T-helper 17 cell (primary cell): ENCODE results near the gene IFRD2. TPM values are rescaled to one million over a fixed set of nuclear protein-coding genes. Genes with fewer than 3 reads are reported as not detected.
"Not testable (repeated sequence)": the region's sequence is repeated elsewhere in the genome, so short reads cannot be mapped to it uniquely, and the experiment has no call there.

Source experiments
- ATAC-seq: fragments of 150-1000 bp; cut with Tn5 transposase; 2 replicates; pipeline ENCODE4 v1.10.0; 2021; ENCODE audit warnings: mild to moderate bottlenecking, moderate library complexity
- DNase-seq, 3 donors: peaks; one replicate each; pipeline versions ENCODE4 v3.0.0 to v3.0.0-alpha.2; 2020 to 2021
- H3K9me3 ChIP-seq: one replicate; pipeline ENCODE4 v1.7.0; 2013; ENCODE audit warnings: low read length, mild to moderate bottlenecking; ENCODE audit not compliant: control insufficient read depth, poor library complexity, severe bottlenecking
- H3K27ac Mint-ChIP-seq: one replicate; pipeline ENCODE4 v1.8.0; 2022; ENCODE audit warnings: mild to moderate bottlenecking, moderate library complexity, mixed read lengths
- H3K27me3 Mint-ChIP-seq: one replicate; pipeline ENCODE4 v1.8.0; 2022; ENCODE audit warnings: mixed read lengths
- H3K36me3 Mint-ChIP-seq: one replicate; pipeline ENCODE4 v1.8.0; 2022; ENCODE audit warnings: low read depth, mixed read lengths
- H3K4me1 Mint-ChIP-seq: one replicate; pipeline ENCODE4 v1.8.0; 2022; ENCODE audit warnings: mild to moderate bottlenecking, mixed read lengths
- H3K4me3 Mint-ChIP-seq: one replicate; pipeline ENCODE4 v1.8.0; 2022; ENCODE audit warnings: mild to moderate bottlenecking, moderate library complexity, mixed read lengths
- total RNA-seq, 4 donors: library from RNA in 2 of 4; stranded (reverse) in 2 of 4; gene quantifications; one replicate each; pipeline ENCODE4 v1.2.3 and lab custom pipeline; 2022 to 2026

The IFRD2 gene
- total RNA-seq, 2 donors from 2014 or later, result 46.7 to 49.2 TPM

GRCh38 chr3:50269460-50269859 is 22.8 kb downstream of the IFRD2 start:
- ATAC-seq, result no peak
- DNase-seq, result no peak
- Mint-ChIP-seq H3K27me3 (peaks cover 12% of the 10 kb centered on the region), H3K4me3 (no peak overlapping the region), H3K36me3 (peaks cover 6% of the 10 kb centered on the region), H3K4me1 (peaks cover 11% of the 10 kb centered on the region), H3K27ac (no peak overlapping the region)
- no peaks in the 10 kb centered on the region for H3K9me3 ChIP-seq

- Mint-ChIP-seq H3K27ac (no peak within 1 kb of the TSS), H3K27me3 (peaks cover 6% of the 10 kb centered on the region), H3K4me1 (peaks cover 7% of the 10 kb centered on the region), H3K4me3 (peak within 1 kb of the TSS; percentile 62), H3K36me3 (peaks cover 3% of the 10 kb centered on the region)
- DNase-seq (no peak), ATAC-seq (no peak)
- H3K9me3 ChIP-seq, result no peaks in the 10 kb centered on the region
Measured at GRCh38 chr3:50268703-50269451, 23.4 kb downstream of the IFRD2 start, which contains the start of gene SEMA3B. Gene SEMA3B, plus strand, starts transcription at chr3:50269147. Its CDS starts 94 bp downstream, at chr3:50269241.

GRCh38 chr3:50268276-50268675 is 24.0 kb downstream of the IFRD2 start:
- ATAC-seq (no peak), DNase-seq (no peak)
- peaks cover 5% of the 10 kb centered on the region for H3K27me3 Mint-ChIP-seq
- H3K4me3 Mint-ChIP-seq, result no peak overlapping the region
- no peaks in the 10 kb centered on the region for H3K9me3 ChIP-seq
- peaks cover 3% of the 10 kb centered on the region for H3K36me3 Mint-ChIP-seq
- no peak overlapping the region for H3K27ac Mint-ChIP-seq
- H3K4me1 Mint-ChIP-seq, result peaks cover 7% of the 10 kb centered on the region

- ATAC-seq (no peak), DNase-seq (no peak)
- Mint-ChIP-seq H3K36me3 (no peaks in the 10 kb centered on the region), H3K27ac (no peak overlapping the region), H3K27me3 (no peaks in the 10 kb centered on the region), H3K4me1 (peaks cover 4% of the 10 kb centered on the region), H3K4me3 (no peak overlapping the region)
- H3K9me3 ChIP-seq, result no peaks in the 10 kb centered on the region
Measured at GRCh38 chr3:50267280-50267913, 24.8 kb downstream of the IFRD2 start.

GRCh38 chr3:50266836-50267235 is 25.4 kb downstream of the IFRD2 start:
- DNase-seq (no peak), ATAC-seq (no peak)
- Mint-ChIP-seq H3K4me1 (peaks cover 2% of the 10 kb centered on the region), H3K27ac (no peak overlapping the region), H3K36me3 (no peaks in the 10 kb centered on the region), H3K27me3 (no peaks in the 10 kb centered on the region), H3K4me3 (no peak overlapping the region)
- no peaks in the 10 kb centered on the region for H3K9me3 ChIP-seq

- H3K4me3 Mint-ChIP-seq, result no peak overlapping the region
- no peaks in the 10 kb centered on the region for H3K9me3 ChIP-seq
- H3K36me3 Mint-ChIP-seq, result no peaks in the 10 kb centered on the region
- no peak overlapping the region for H3K27ac Mint-ChIP-seq
- ATAC-seq, result no peak
- no peaks in the 10 kb centered on the region for H3K27me3 Mint-ChIP-seq
- H3K4me1 Mint-ChIP-seq, result no peaks in the 10 kb centered on the region
- DNase-seq, result no peak
Measured at GRCh38 chr3:50266017-50266416, 26.2 kb downstream of the IFRD2 start.

GRCh38 chr3:50265571-50265970 is 26.7 kb downstream of the IFRD2 start:
- no peak for DNase-seq

GRCh38 chr3:50264964-50265485 is 27.2 kb downstream of the IFRD2 start:
- H3K27ac Mint-ChIP-seq, result no peak overlapping the region
- no peaks in the 10 kb centered on the region for H3K4me1 Mint-ChIP-seq
- DNase-seq (no peak), ATAC-seq (no peak)
- no peak overlapping the region for H3K4me3 Mint-ChIP-seq
- H3K36me3 Mint-ChIP-seq, result no peaks in the 10 kb centered on the region
- no peaks in the 10 kb centered on the region for H3K27me3 Mint-ChIP-seq
- no peaks in the 10 kb centered on the region for H3K9me3 ChIP-seq

More at GRCh38 chr3:50265571-50265970, 26.7 kb downstream of the IFRD2 start:
- H3K4me1 Mint-ChIP-seq, result no peaks in the 10 kb centered on the region
- ATAC-seq, result no peak
- H3K9me3 ChIP-seq, result no peaks in the 10 kb centered on the region
- no peaks in the 10 kb centered on the region for H3K36me3 Mint-ChIP-seq
- H3K27me3 Mint-ChIP-seq, result no peaks in the 10 kb centered on the region
- H3K27ac Mint-ChIP-seq, result no peak overlapping the region
- H3K4me3 Mint-ChIP-seq, result no peak overlapping the region

GRCh38 chr3:50264383-50264963 is 27.8 kb downstream of the IFRD2 start:
- no peak overlapping the region for H3K4me3 Mint-ChIP-seq
- H3K27ac Mint-ChIP-seq, result peak overlapping the region; percentile 68
- DNase-seq (no peak), ATAC-seq (no peak)
- H3K27me3 Mint-ChIP-seq, result no peaks in the 10 kb centered on the region
- H3K9me3 ChIP-seq, result no peaks in the 10 kb centered on the region
- H3K4me1 Mint-ChIP-seq, result peaks cover 3% of the 10 kb centered on the region
- H3K36me3 Mint-ChIP-seq, result no peaks in the 10 kb centered on the region

GRCh38 chr3:50263478-50264382 is 28.5 kb downstream of the IFRD2 start:
- Mint-ChIP-seq H3K4me1 (peaks cover 7% of the 10 kb centered on the region), H3K36me3 (no peaks in the 10 kb centered on the region), H3K4me3 (no peak overlapping the region), H3K27ac (peak overlapping the region; percentile 68), H3K27me3 (no peaks in the 10 kb centered on the region)
- DNase-seq (no peak), ATAC-seq (no peak)
- H3K9me3 ChIP-seq, result no peaks in the 10 kb centered on the region

- Mint-ChIP-seq H3K27ac (peak overlapping the region; percentile 68), H3K4me1 (peaks cover 7% of the 10 kb centered on the region), H3K27me3 (no peaks in the 10 kb centered on the region), H3K4me3 (no peak overlapping the region), H3K36me3 (no peaks in the 10 kb centered on the region)
- no peaks in the 10 kb centered on the region for H3K9me3 ChIP-seq
- DNase-seq (no peak), ATAC-seq (no peak)
Measured at GRCh38 chr3:50262778-50263177, 29.5 kb downstream of the IFRD2 start.

- H3K27ac Mint-ChIP-seq, H3K9me3 ChIP-seq, H3K4me1 Mint-ChIP-seq, H3K27me3 Mint-ChIP-seq, H3K36me3 Mint-ChIP-seq, ATAC-seq, H3K4me3 Mint-ChIP-seq, DNase-seq: not testable (repeated sequence)
Measured at GRCh38 chr3:50262200-50262599, 30.0 kb downstream of the IFRD2 start.

- Mint-ChIP-seq H3K27ac (no peak overlapping the region), H3K27me3 (no peaks in the 10 kb centered on the region), H3K4me1 (peaks cover 7% of the 10 kb centered on the region), H3K36me3 (no peaks in the 10 kb centered on the region), H3K4me3 (no peak overlapping the region)
- no peak for ATAC-seq
- no peak for DNase-seq
- no peaks in the 10 kb centered on the region for H3K9me3 ChIP-seq
Measured at GRCh38 chr3:50261505-50261904, 30.7 kb downstream of the IFRD2 start.
